Measurements from ENCODE around the gene HSF5. TPM values are rescaled to one million over a fixed set of nuclear protein-coding genes. Genes with fewer than 3 reads are reported as not detected.
"Not testable (repeated sequence)": the region's sequence is repeated elsewhere in the genome, so short reads cannot be mapped to it uniquely, and the experiment has no call there.

The HSF5 gene
- total and polyA plus RNA-seq, 5 donors = 0.02 to 0.23 (median 0.07) TPM; not detected in 1

DNA sequence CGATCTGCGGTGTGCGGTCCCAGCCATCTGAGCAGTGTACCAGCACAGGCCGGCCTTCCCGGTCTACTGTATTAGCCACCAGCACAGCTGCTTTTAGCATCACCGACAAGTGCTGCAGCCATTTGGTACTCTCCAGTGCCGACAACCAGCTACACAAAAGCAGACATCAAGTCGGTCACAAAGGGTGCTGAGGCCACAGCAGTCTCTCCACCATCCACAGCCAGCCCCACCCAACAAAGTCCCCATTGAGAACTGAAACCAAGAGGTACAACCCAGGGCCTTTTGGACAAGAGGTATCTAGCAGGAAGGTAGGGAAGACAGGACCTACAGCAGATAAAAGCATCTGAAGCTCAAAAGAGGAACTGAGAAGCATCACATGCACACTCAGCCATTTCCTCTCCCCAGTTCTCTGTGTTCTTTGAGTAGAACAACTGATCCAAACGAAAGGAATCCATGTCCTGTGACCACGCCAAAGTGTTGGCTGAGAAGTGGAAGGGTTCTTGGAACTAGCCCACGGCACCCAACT lies 16.7 kb upstream of the HSF5 start:
- peak overlapping the region; percentile 42 for H3K27ac ChIP-seq (ENCODE audit: low read length)
- no peaks in the 10 kb centered on the region for H3K9me3 ChIP-seq (ENCODE audit: control insufficient read depth, low read length)
- no peak overlapping the region for H3K4me3 ChIP-seq (ENCODE audit: low read length)
- intact Hi-C loops (cut with DNase I) = no loop called here
- no peaks in the 10 kb centered on the region for H3K27me3 ChIP-seq (ENCODE audit: control insufficient read depth, insufficient read depth)
- H3K4me1 ChIP-seq (ENCODE audit: control insufficient read depth, insufficient read depth, low read length) = no peaks in the 10 kb centered on the region
- ATAC-seq (peak; percentile 22 to 32), DNase-seq (peak in 1 of 3 donors; percentile 56)
- WGBS = 81% methylated on average over 11 of the region's 11 CpGs

DNA sequence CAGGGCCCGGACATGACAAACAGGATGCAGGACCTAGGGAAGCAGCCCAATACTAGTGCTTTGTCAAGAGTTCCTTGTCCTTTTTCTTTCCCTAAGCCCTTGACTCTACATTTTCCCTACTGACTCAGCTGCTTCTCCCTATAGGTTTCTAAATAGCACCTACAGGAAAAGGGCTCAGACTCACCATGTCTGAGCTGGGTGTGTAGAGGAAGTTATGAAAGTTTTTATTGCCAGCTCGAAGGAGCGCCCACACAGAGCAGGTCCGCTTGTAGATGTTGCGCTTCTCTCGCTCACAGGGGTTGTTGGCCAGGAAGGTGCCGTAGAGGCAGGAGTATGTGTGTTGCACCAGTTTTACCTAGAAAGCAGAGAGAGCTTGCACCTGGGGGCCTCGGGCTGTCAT lies 15.7 kb upstream of the HSF5 start:
- Histone ChIP-seq H3K4me3 (ENCODE audit: low read length) (no peak overlapping the region), H3K27ac (ENCODE audit: low read length) (no peak overlapping the region), H3K27me3 (ENCODE audit: control insufficient read depth, insufficient read depth) (no peaks in the 10 kb centered on the region), H3K9me3 (ENCODE audit: control insufficient read depth, low read length) (no peaks in the 10 kb centered on the region), H3K4me1 (ENCODE audit: control insufficient read depth, insufficient read depth, low read length) (no peaks in the 10 kb centered on the region)
- WGBS = 89% methylated on average over 8 of the region's 8 CpGs
- DNase-seq (no peak), ATAC-seq (no peak)
- intact Hi-C loops (cut with DNase I) = no loop called here

DNA sequence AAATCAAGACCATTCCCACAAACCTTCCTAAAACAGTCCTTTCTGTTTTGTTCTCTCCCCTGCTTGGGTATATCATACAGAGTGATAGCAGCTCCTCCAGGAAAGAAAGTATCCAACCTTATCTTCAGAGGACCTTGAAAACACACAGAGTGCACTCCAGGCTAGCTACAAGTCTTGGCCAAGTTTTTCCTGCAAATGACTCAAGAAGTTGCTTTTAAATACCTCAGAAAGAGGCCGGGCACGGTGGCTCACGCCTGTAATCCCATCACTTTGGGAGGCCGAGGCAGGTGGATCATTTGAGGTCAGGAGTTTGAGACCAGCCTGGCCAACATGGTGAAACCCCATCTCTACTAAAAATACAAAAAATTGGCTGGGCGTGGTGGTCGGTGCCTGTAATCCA lies 14.9 kb upstream of the HSF5 start:
- H3K4me1 ChIP-seq (ENCODE audit: control insufficient read depth, insufficient read depth, low read length); intact Hi-C loops (cut with DNase I); H3K4me3 ChIP-seq (ENCODE audit: low read length); DNase-seq; H3K9me3 ChIP-seq (ENCODE audit: control insufficient read depth, low read length); H3K27ac ChIP-seq (ENCODE audit: low read length); H3K27me3 ChIP-seq (ENCODE audit: control insufficient read depth, insufficient read depth); ATAC-seq: not testable (repeated sequence)
- 91% methylated on average over 6 of the region's 6 CpGs for WGBS

DNA sequence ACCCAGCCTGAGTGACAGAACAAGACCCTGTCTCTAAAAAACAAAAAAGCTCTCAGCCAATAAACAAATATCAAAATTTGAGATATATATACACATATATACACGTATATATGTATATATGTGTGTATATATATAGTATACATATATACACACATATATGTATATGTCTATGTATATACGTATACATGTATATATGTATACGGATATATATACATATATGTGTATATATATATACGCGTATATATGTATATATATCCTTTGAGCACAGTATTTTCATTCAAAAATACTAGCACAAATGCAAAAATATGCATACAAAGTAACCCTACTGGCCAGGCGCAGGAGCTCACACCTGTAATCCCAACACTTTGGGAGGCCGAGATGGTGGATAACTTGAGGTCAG lies 13.2 kb upstream of the HSF5 start:
- 96% methylated on average over 7 of the region's 7 CpGs for WGBS
- ATAC-seq = no peak
- Histone ChIP-seq H3K4me3 (ENCODE audit: low read length) (no peak overlapping the region), H3K9me3 (ENCODE audit: control insufficient read depth, low read length) (no peaks in the 10 kb centered on the region), H3K27ac (ENCODE audit: low read length) (no peak overlapping the region), H3K4me1 (ENCODE audit: control insufficient read depth, insufficient read depth, low read length) (no peaks in the 10 kb centered on the region), H3K27me3 (ENCODE audit: control insufficient read depth, insufficient read depth) (no peaks in the 10 kb centered on the region)
- no peak for DNase-seq
- intact Hi-C loops (cut with DNase I) = no loop called here

DNA sequence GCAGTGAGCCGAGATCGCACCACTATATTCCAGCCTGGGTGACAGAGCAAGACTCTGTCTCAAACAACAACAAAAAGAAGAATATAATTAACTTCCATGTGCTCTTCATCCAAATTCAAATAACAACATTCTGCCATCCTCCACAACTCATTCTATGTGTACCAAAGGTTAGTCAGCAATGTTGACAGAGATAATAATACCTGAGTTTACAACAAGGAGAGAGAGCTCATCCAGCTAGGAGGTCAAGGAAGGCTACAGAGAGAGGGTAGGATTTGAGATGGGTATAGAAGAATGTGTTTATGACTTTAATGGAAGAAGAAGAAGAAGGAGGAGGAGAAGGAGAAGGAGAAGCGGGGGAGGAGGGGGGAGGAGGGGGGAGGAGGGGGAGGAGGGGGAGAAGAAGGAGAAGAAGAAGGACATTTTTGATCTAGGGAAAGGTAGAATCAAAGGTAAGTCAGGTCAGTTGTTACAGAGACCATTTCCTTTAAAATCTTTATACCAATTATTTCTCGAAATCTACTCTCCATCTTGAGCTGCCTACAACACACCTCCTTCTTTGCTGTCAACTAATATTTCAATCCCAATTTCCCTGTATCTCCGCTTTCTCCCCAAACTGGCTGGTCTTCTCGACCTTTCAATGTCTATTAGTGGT lies 10.1 kb upstream of the HSF5 start:
- ATAC-seq (no peak), DNase-seq (no peak)
- no peak overlapping the region for H3K27ac ChIP-seq (ENCODE audit: low read length)
- H3K4me3 ChIP-seq (ENCODE audit: low read length) = no peak overlapping the region
- WGBS = 95% methylated on average over 5 of the region's 6 CpGs
- no peaks in the 10 kb centered on the region for H3K9me3 ChIP-seq (ENCODE audit: control insufficient read depth, low read length)
- intact Hi-C loops (cut with DNase I) = no loop called here
- H3K27me3 ChIP-seq (ENCODE audit: control insufficient read depth, insufficient read depth) = no peaks in the 10 kb centered on the region
- no peaks in the 10 kb centered on the region for H3K4me1 ChIP-seq (ENCODE audit: control insufficient read depth, insufficient read depth, low read length)

DNA sequence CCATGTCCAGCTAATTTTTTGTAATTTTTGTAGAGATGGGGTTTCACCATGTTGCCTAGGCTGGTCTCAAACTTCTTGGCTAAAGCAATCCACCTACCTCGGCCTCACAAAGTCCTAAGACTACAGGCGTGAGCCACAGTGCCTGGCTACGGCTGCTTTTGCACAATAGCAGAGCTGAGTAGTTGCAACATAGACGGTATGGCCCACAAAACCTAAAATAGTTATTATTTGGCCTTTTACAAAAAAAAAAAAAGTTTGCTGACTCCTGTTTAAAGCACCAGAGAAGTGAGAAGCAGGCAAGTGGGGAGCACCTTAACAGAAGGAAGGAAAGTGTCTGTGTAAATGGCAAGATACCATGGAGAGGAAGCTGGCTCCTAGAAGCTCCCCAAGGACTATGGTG lies 5.3 kb upstream of the HSF5 start:
- no peaks in the 10 kb centered on the region for H3K4me1 ChIP-seq (ENCODE audit: control insufficient read depth, insufficient read depth, low read length)
- DNase-seq (no peak), ATAC-seq (no peak)
- no peaks in the 10 kb centered on the region for H3K27me3 ChIP-seq (ENCODE audit: control insufficient read depth, insufficient read depth)
- no peak overlapping the region for H3K27ac ChIP-seq (ENCODE audit: low read length)
- no peaks in the 10 kb centered on the region for H3K9me3 ChIP-seq (ENCODE audit: control insufficient read depth, low read length)
- WGBS = 90% methylated on average over 4 of the region's 4 CpGs
- H3K4me3 ChIP-seq (ENCODE audit: low read length) = no peak overlapping the region
- intact Hi-C loops (cut with DNase I) = no loop called here

DNA sequence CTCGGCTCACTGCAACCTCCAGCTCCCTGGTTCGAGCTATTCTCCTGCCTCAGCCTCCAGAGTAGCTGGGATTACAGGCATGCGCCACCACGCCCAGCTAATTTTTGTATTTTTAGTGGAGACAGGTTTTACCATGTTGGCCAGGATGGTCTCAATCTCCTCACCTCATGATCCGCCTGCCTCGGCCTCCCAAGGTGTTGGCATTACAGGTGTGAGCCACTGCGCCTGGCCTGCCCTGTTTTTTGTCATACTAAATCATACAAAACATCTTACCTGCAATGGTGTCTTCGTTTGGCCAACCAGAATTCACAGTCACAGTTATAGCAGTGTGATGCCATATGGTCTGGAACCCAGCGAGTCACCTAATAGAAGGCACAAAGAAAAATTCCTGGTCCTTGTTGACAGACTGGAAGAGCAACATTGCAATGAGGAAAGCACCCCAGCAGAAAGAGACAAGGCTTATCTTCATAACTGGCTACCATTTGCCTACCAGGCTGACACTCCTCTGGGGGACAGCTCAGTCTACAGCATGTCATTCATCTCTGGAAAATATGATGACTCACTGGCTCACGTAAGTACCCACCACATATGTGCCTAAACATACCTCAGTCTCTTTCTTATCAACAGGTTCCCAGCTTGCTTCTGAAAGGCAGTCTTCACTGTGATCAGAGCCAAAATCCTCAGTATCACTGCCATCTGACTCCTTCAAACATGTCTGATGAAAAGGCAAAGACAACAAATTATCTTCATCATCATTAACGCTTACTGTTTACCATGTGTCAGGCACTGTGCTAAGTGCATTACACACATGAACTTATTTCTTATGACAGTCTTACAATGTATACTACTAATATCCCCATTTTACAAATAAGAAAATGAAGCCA lies 4.3 kb upstream of the HSF5 start:
- H3K27ac ChIP-seq (ENCODE audit: low read length) = no peak overlapping the region
- H3K27me3 ChIP-seq (ENCODE audit: control insufficient read depth, insufficient read depth) = no peaks in the 10 kb centered on the region
- ATAC-seq = no peak
- H3K4me3 ChIP-seq (ENCODE audit: low read length) = no peak overlapping the region
- H3K4me1 ChIP-seq (ENCODE audit: control insufficient read depth, insufficient read depth, low read length) = no peaks in the 10 kb centered on the region
- DNase-seq = no peak
- H3K9me3 ChIP-seq (ENCODE audit: control insufficient read depth, low read length) = no peaks in the 10 kb centered on the region
- intact Hi-C loops (cut with DNase I) = no loop called here
- 92% methylated on average over 11 of the region's 11 CpGs for WGBS

DNA sequence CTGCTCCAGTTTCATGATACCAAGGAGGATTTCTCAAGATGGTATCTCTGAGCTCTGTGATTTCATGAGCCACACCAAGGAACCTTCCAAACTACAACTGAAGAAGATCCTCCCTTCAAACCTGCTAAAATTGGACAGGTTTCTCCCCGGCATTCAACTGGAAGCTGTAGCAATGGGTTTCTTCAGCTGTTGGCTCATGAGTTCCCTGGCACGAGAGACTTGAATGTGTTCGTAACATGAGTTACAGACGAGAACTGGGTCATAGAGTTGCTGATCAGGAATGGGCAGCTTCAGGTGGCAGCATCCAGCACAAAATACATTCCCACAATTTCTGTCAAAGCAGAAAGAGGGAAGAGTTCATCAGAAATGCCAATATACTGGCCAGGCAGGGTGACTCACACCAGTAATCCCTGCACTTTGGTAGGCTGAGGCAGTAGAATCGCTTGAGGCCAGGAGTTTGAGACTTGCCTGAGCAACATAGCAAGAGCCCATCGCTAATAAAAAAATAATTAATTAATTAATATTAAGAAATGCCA lies 3.4 kb upstream of the HSF5 start:
- Histone ChIP-seq H3K4me3 (ENCODE audit: low read length) (no peak overlapping the region), H3K27ac (ENCODE audit: low read length) (no peak overlapping the region), H3K4me1 (ENCODE audit: control insufficient read depth, insufficient read depth, low read length) (no peaks in the 10 kb centered on the region), H3K27me3 (ENCODE audit: control insufficient read depth, insufficient read depth) (no peaks in the 10 kb centered on the region), H3K9me3 (ENCODE audit: control insufficient read depth, low read length) (no peaks in the 10 kb centered on the region)
- no peak for DNase-seq
- WGBS = 95% methylated on average over 6 of the region's 6 CpGs
- intact Hi-C loops (cut with DNase I) = no loop called here
- no peak for ATAC-seq

DNA sequence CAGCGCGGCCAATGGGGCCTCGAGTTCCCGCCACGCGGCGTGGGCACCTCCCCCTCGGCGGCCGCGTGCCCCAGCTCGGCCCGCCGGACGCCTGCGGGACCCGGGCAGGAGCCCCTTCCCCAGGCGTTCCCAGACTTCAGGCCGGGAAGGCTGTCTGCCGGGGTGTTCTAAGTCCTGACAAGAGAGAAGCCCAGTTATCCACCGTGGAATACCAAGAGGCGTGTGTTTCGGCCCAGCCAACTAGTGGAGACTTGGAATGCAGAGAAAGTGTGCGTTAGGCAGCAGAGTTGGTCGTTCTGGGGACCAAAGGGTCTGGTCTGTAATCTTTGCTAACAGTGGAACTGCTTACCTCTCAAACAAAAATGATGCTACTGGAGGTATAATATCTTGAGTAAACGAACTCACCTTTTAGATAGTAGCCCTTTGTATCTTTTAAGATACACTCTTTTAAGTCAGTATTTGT lies 251 bp upstream of the HSF5 start:
- no peaks in the 10 kb centered on the region for H3K4me1 ChIP-seq (ENCODE audit: control insufficient read depth, insufficient read depth, low read length)
- ATAC-seq (peak in 1 of 2 donors; percentile 28), DNase-seq (no peak)
- no peaks in the 10 kb centered on the region for H3K9me3 ChIP-seq (ENCODE audit: control insufficient read depth, low read length)
- intact Hi-C loops (cut with DNase I) = no loop called here
- no peak overlapping the region for H3K4me3 ChIP-seq (ENCODE audit: low read length)
- no peaks in the 10 kb centered on the region for H3K27me3 ChIP-seq (ENCODE audit: control insufficient read depth, insufficient read depth)
- WGBS = 86% methylated on average over 26 of the region's 26 CpGs
- H3K27ac ChIP-seq (ENCODE audit: low read length) = no peak overlapping the region

DNA sequence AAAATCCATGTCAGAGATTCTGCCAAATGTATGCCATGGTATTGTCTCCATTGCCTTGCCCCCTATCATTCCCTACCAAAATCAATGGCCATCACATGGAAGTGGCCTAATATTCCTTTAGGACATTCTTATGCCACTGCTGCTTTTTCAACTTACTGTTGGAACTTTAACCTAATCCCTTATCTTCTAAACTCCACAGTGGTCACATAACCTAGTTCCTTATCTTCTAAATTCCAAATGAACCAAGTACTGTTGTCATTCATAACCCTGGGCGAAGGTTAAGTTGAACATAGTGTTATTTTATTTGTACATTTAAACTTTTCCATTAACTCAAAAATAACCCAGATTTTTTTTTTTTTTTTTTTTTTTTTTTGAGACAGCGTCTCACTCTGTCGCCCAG lies 3.6 kb downstream of the HSF5 start:
- Histone ChIP-seq H3K27ac (ENCODE audit: low read length) (no peak overlapping the region), H3K9me3 (ENCODE audit: control insufficient read depth, low read length) (no peaks in the 10 kb centered on the region), H3K4me1 (ENCODE audit: control insufficient read depth, insufficient read depth, low read length) (no peaks in the 10 kb centered on the region), H3K27me3 (ENCODE audit: control insufficient read depth, insufficient read depth) (no peaks in the 10 kb centered on the region), H3K4me3 (ENCODE audit: low read length) (no peak overlapping the region)
- intact Hi-C loops (cut with DNase I) = no loop called here
- 80% methylated on average over 3 of the region's 3 CpGs for WGBS
- DNase-seq (no peak), ATAC-seq (no peak)

DNA sequence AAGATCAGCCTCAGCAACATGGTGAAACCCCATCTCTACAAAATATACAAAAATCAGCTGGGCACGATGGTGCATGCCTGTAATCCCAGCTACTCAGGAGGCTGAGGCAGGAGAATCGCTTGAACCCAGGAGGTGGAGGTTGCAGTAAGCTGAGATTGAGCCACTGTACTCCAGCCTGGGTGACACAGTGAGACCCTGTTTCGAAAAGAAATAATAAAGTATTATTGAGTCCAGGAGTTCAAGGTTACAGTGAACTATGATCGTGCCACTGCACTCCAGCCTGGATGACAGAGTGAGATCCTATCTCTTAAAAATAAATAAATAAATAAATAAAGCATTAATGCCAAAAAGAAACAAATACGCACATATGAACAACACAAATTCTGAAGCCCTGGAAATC lies 6.4 kb downstream of the HSF5 start:
- intact Hi-C loops (cut with DNase I); H3K27me3 ChIP-seq (ENCODE audit: control insufficient read depth, insufficient read depth); H3K4me3 ChIP-seq (ENCODE audit: low read length); H3K27ac ChIP-seq (ENCODE audit: low read length); DNase-seq; H3K4me1 ChIP-seq (ENCODE audit: control insufficient read depth, insufficient read depth, low read length); ATAC-seq; H3K9me3 ChIP-seq (ENCODE audit: control insufficient read depth, low read length): not testable (repeated sequence)
- 89% methylated on average over 5 of the region's 5 CpGs for WGBS

Data from right cardiac atrium (tissue), 5 donors.